B cell (primary cell): ENCODE measurements around the gene PEX11B.

Experiments
- EZH2 ChIP-seq: IDR thresholded peaks from 2 replicates; pipeline ENCODE4 v1.6.1; 2012; ENCODE audit warnings: borderline replicate concordance, low read depth, mild to moderate bottlenecking, moderate library complexity, low read length; ENCODE audit not compliant: insufficient read depth, poor library complexity, severe bottlenecking
- TF ChIP-seq, protein P1 (sequence below): fragments of 200-600 bp; IDR thresholded peaks from one replicate; pipeline ENCODE4 v1.8.0; 2022; ENCODE audit warnings: antibody characterized with exemption, mild to moderate bottlenecking

GRCh38 chr1:145946477-145946986, 28.0 kb upstream of the PEX11B start:
- TF ChIP-seq, protein P1, sequence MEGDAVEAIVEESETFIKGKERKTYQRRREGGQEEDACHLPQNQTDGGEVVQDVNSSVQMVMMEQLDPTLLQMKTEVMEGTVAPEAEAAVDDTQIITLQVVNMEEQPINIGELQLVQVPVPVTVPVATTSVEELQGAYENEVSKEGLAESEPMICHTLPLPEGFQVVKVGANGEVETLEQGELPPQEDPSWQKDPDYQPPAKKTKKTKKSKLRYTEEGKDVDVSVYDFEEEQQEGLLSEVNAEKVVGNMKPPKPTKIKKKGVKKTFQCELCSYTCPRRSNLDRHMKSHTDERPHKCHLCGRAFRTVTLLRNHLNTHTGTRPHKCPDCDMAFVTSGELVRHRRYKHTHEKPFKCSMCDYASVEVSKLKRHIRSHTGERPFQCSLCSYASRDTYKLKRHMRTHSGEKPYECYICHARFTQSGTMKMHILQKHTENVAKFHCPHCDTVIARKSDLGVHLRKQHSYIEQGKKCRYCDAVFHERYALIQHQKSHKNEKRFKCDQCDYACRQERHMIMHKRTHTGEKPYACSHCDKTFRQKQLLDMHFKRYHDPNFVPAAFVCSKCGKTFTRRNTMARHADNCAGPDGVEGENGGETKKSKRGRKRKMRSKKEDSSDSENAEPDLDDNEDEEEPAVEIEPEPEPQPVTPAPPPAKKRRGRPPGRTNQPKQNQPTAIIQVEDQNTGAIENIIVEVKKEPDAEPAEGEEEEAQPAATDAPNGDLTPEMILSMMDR = no peak
- TF ChIP-seq EZH2 = no peak
